B cell (primary cell): ENCODE data around the gene COBLL1. TPM values are rescaled to one million over a fixed set of nuclear protein-coding genes. Genes with fewer than 3 reads are reported as not detected.

Source experiments
- ATAC-seq: fragments of 200-7000 bp; cut with Tn5 transposase; one replicate; pipeline ENCODE4 v1.10.0; 2021; ENCODE audit warnings: low read depth, mild to moderate bottlenecking, moderate number of reproducible peaks, moderate library complexity
- CTCF ChIA-PET: fragments of 350-600 bp; sonication (Branson Sonifier 250); formaldehyde crosslinking; loops from one replicate; lab custom pipeline; 2021; ENCODE audit warnings: antibody characterized with exemption, inconsistent platforms; lab: Charles Lee
- POLR2A ChIA-PET: fragments of 350-600 bp; sonication (Branson Sonifier 250); formaldehyde crosslinking; loops from one replicate; lab custom pipeline; 2021; ENCODE audit warnings: antibody characterized with exemption; lab: Charles Lee
- DNase-seq: peaks from one replicate; pipeline ENCODE4 v3.0.0; 2013
- H2AFZ ChIP-seq: 2 replicates; pipeline ENCODE4 v1.6.1; 2012; ENCODE audit warnings: mild to moderate bottlenecking, low read depth, low read length; ENCODE audit not compliant: insufficient read depth, poor library complexity, severe bottlenecking
- H3K27ac ChIP-seq, 2 donors: 1 replicate in 1 of 2; 2 replicates in 1 of 2; pipeline ENCODE4 v1.5.1; 2012 to 2013; ENCODE audit warnings: low read length in 2 of 2, mild to moderate bottlenecking in 2 of 2, moderate library complexity in 1 of 2
- H3K27me3 ChIP-seq, 4 experiments: fragments of 200-600 bp in 1 of 4; sonication (generic) in 1 of 4; replicated peaks in 1 of 4; 1 replicate in 2 of 4; 2 replicates in 2 of 4; pipeline versions ENCODE4 v1.6.1 to v1.7.0; 2013 to 2016; ENCODE audit warnings: low read length in 3 of 4, mild to moderate bottlenecking in 2 of 4, mixed read lengths in 1 of 4, moderate library complexity in 1 of 4; ENCODE audit not compliant: insufficient read depth in 4 of 4, control insufficient read depth in 3 of 4; ENCODE audit errors: control extremely low read depth in 1 of 4
- H3K36me3 ChIP-seq, 2 experiments: replicated peaks in 1 of 2; 1 replicate in 1 of 2; 2 replicates in 1 of 2; pipeline versions ENCODE4 v1.6.1 to v1.7.1; 2013; ENCODE audit warnings: low read length in 1 of 2; ENCODE audit not compliant: insufficient read depth in 2 of 2, control insufficient read depth in 1 of 2; ENCODE audit errors: control extremely low read depth in 1 of 2, extremely low read depth in 1 of 2
- H3K4me1 ChIP-seq, 2 donors: fragments of 200-600 bp in 1 of 2; sonication (generic) in 1 of 2; 1 replicate in 1 of 2; 2 replicates in 1 of 2; pipeline versions ENCODE4 v1.5.1 to v1.6.1; 2013 to 2017; ENCODE audit warnings: low read length in 2 of 2; ENCODE audit not compliant: control insufficient read depth in 2 of 2, insufficient read depth in 2 of 2
- H3K4me2 ChIP-seq: replicated peaks from 2 replicates; pipeline ENCODE3; 2012; ENCODE audit warnings: mild to moderate bottlenecking, low read depth, low read length; ENCODE audit not compliant: poor library complexity, severe bottlenecking
- H3K4me3 ChIP-seq, 5 experiments: fragments of 200-600 bp in 1 of 5; sonication (generic) in 1 of 5; 1 replicate in 3 of 5; 2 replicates in 2 of 5; pipeline versions ENCODE4 v1.5.1 to v1.7.0; 2011 to 2016; ENCODE audit warnings: low read length in 4 of 5, mild to moderate bottlenecking in 4 of 5, low read depth in 2 of 5, control low read depth in 1 of 5, moderate library complexity in 1 of 5; ENCODE audit not compliant: insufficient read depth in 1 of 5; ENCODE audit errors: control extremely low read depth in 1 of 5, extremely low read depth in 1 of 5
- H3K79me2 ChIP-seq: fragments of 200-600 bp; sonication (generic); one replicate; pipeline ENCODE4 v1.6.0; 2016; ENCODE audit warnings: low read length; ENCODE audit not compliant: control insufficient read depth, insufficient read depth
- H3K9ac ChIP-seq: fragments of 200-600 bp; sonication (generic); 2 replicates; pipeline ENCODE4 v1.6.1; 2017; ENCODE audit warnings: mild to moderate bottlenecking, low read length, moderate library complexity
- H3K9me3 ChIP-seq, 3 donors: one replicate each; pipeline versions ENCODE4 v1.6.1 to v1.7.1; 2013; ENCODE audit warnings: low read length in 2 of 3; ENCODE audit not compliant: control insufficient read depth in 2 of 3, insufficient read depth in 1 of 3; ENCODE audit errors: control extremely low read depth in 1 of 3
- H4K20me1 ChIP-seq: 2 replicates; pipeline ENCODE4 v1.6.0; 2012; ENCODE audit warnings: mild to moderate bottlenecking, low read length; ENCODE audit not compliant: insufficient read depth, control insufficient read depth, poor library complexity, severe bottlenecking
- H3K27ac Mint-ChIP-seq: one replicate; pipeline ENCODE4 v1.8.0; 2021; ENCODE audit warnings: mixed read lengths
- H3K27me3 Mint-ChIP-seq: one replicate; pipeline ENCODE4 v1.8.0; 2021; ENCODE audit warnings: mixed read lengths
- H3K4me1 Mint-ChIP-seq: one replicate; pipeline ENCODE4 v1.8.0; 2021; ENCODE audit warnings: mixed read lengths
- H3K4me3 Mint-ChIP-seq: one replicate; pipeline ENCODE4 v1.8.0; 2021; ENCODE audit warnings: mixed read lengths
- H3K9me3 Mint-ChIP-seq: one replicate; pipeline ENCODE4 v1.8.0; 2022; ENCODE audit warnings: mixed read lengths; ENCODE audit not compliant: insufficient read depth
- EZH2 ChIP-seq: IDR thresholded peaks from 2 replicates; pipeline ENCODE4 v1.6.1; 2012; ENCODE audit warnings: borderline replicate concordance, low read depth, mild to moderate bottlenecking, moderate library complexity, low read length; ENCODE audit not compliant: insufficient read depth, poor library complexity, severe bottlenecking
- WGBS: methylation state at CpG from one replicate; pipeline ENCODE4 v1.1.5; 2013; ENCODE audit warnings: missing lambda C conversion rate; ENCODE audit not compliant: insufficient coverage; 5-methylcytosine and 5-hydroxymethylcytosine counted together
- intact Hi-C: fragments of 100-400 bp; cut with micrococcal nuclease; formaldehyde crosslinking; loops from one replicate; pipeline ENCODE4 v1.10.0; 2022
- polyA plus RNA-seq: library from polyadenylated mRNA; depleted of rRNA; stranded (reverse); fragments of >200 nt; gene quantifications from 2 replicates; pipeline ENCODE4 v1.2.3, GENCODE V29; 2012
- total RNA-seq, 2 donors: library from RNA; stranded (reverse); fragments of 120-200 nt in 1 of 2; gene quantifications; 1 replicate in 1 of 2; 2 replicates in 1 of 2; pipeline versions ENCODE4 v1.2.3 to v1.2.4, GENCODE V29; 2013 to 2022
- TF ChIP-seq, protein P1 (sequence below): fragments of 200-600 bp; IDR thresholded peaks from one replicate; pipeline ENCODE4 v1.8.0; 2022; ENCODE audit warnings: antibody characterized with exemption, mild to moderate bottlenecking

Gene COBLL1
- total and polyA plus RNA-seq, 2 donors (not counting 1 experiment from before 2014, with no cell fraction given), result 45.1 to 234 TPM

DNA sequence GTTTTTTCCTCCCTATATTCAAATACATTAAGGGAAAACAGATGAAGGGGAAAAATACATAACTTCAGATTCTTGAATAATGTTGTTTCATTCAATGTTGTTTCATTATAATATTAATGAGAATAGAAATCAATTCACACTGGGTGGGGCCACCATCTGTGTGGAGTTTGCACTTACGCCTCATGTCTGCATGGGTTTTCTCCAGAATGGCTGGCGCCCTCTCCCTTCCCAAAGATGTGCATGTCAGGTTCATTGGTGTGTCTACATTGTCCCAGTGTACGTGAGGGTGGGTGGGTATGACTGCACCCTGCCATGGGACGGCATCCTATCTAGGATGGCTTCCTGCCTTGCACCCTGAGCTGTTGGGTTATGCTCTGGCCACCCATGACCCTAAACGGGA lies 51.7 kb downstream of the COBLL1 start:
- Mint-ChIP-seq H3K9me3 (no peaks in the 10 kb centered on the region), H3K4me3 (no peak overlapping the region), H3K27me3 (no peaks in the 10 kb centered on the region), H3K27ac (no peak overlapping the region), H3K4me1 (peaks cover 37% of the 10 kb centered on the region)
- Histone ChIP-seq H3K27ac (no peak overlapping the region), H2AFZ (no peak overlapping the region), H3K9ac (no peak overlapping the region), H3K27me3 (no peaks in the 10 kb centered on the region), H3K79me2 (peaks cover 52% of the 10 kb centered on the region), H3K9me3 (no peaks in the 10 kb centered on the region), H3K4me3 (no peak overlapping the region), H3K36me3 (peaks cover 0 to 1% of the 10 kb centered on the region in 2 experiments), H3K4me2 (no peak overlapping the region), H4K20me1 (peaks cover 10% of the 10 kb centered on the region), H3K4me1 (peaks cover 14 to 19% of the 10 kb centered on the region in 2 donors)
- ChIA-PET CTCF (interaction anchor here (1.5 kb wide), 1 partner anchor 12 kb away, joined by 7 read pairs; no protein-coding TSS in a partner anchor), POLR2A (no interaction called here)
- DNase-seq, result no peak
- 93% methylated on average over 3 of the region's 5 CpGs for WGBS
- ATAC-seq, result no peak
- intact Hi-C loops, result no loop called here
- TF ChIP-seq, protein P1, sequence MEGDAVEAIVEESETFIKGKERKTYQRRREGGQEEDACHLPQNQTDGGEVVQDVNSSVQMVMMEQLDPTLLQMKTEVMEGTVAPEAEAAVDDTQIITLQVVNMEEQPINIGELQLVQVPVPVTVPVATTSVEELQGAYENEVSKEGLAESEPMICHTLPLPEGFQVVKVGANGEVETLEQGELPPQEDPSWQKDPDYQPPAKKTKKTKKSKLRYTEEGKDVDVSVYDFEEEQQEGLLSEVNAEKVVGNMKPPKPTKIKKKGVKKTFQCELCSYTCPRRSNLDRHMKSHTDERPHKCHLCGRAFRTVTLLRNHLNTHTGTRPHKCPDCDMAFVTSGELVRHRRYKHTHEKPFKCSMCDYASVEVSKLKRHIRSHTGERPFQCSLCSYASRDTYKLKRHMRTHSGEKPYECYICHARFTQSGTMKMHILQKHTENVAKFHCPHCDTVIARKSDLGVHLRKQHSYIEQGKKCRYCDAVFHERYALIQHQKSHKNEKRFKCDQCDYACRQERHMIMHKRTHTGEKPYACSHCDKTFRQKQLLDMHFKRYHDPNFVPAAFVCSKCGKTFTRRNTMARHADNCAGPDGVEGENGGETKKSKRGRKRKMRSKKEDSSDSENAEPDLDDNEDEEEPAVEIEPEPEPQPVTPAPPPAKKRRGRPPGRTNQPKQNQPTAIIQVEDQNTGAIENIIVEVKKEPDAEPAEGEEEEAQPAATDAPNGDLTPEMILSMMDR, result no peak
- no peak for TF ChIP-seq EZH2

DNA sequence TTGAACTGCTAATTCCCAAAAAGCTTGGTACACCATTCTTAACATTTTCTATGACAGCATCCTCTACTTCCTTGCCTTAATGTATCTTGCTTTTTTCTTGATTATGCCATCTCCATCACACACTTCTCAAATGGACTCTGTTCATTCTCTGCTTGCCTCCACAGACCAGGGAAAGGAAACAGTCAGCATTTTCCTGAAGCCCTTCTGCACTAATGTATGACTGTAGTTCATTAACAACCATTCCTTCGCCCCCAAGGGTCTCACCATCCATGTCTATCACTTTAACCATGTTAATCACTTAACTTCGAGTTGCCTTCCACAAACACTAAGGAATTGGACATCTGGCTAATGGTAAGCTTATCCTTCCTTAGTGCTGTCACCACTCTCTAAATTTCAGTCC lies 54.8 kb downstream of the COBLL1 start:
- 93% methylated on average over 2 of the region's 2 CpGs for WGBS
- Histone ChIP-seq H3K27ac (no peak overlapping the region), H3K36me3 (peaks cover 2 to 3% of the 10 kb centered on the region in 2 experiments), H3K79me2 (peaks cover 59% of the 10 kb centered on the region), H3K4me3 (no peak overlapping the region), H3K9ac (no peak overlapping the region), H2AFZ (no peak overlapping the region), H3K27me3 (no peaks in the 10 kb centered on the region), H4K20me1 (peaks cover 5% of the 10 kb centered on the region), H3K4me1 (peaks cover 9 to 12% of the 10 kb centered on the region in 2 donors), H3K9me3 (no peaks in the 10 kb centered on the region), H3K4me2 (no peak overlapping the region)
- H3K4me3 Mint-ChIP-seq, result no peak overlapping the region
- intact Hi-C loops, result no loop called here
- CTCF ChIA-PET, result interaction anchor here (1.0 to 1.9 kb wide), 3 partner anchors 45 to 55 kb away, joined by 3 to 6 read pairs (median 4); partner anchors contain the start of gene COBLL1
- H3K27me3 Mint-ChIP-seq, result no peaks in the 10 kb centered on the region
- POLR2A ChIA-PET, result no interaction called here
- DNase-seq (no peak), ATAC-seq (no peak)
- H3K9me3 Mint-ChIP-seq, result no peaks in the 10 kb centered on the region
- peaks cover 31% of the 10 kb centered on the region for H3K4me1 Mint-ChIP-seq
- TF ChIP-seq, protein P1, result no peak
- no peak for TF ChIP-seq EZH2
- H3K27ac Mint-ChIP-seq, result no peak overlapping the region
